Measurements from ENCODE around the gene CDK5R1. TPM values are rescaled to one million over a fixed set of nuclear protein-coding genes. Genes with fewer than 3 reads are reported as not detected.

CDK5R1 gene
- polyA plus RNA-seq, 6 donors from 2014 or later = 2.7 to 11.5 (median 4.2) TPM

- Mint-ChIP-seq H3K27me3 (no peaks in the 10 kb centered on the region), H3K4me1 (peaks cover 2 to 16% (median 9%) of the 10 kb centered on the region in 3 donors), H3K4me3 (no peak overlapping the region), H3K9me3 (no peaks in the 10 kb centered on the region), H3K27ac (peak overlapping the region in 1 of 6 donors; percentile 53), H3K36me3 (no peaks in the 10 kb centered on the region)
- DNase-seq (no peak), ATAC-seq (ENCODE audit: low read depth in 2 of 2) (no peak)
These were observed 46.5 kb downstream of the CDK5R1 start for GRCh38 chr17:32533296-32533695.

GRCh38 chr17:32536736-32537643, 50.2 kb downstream of the CDK5R1 start:
- no peak overlapping the region for H3K4me3 Mint-ChIP-seq
- ATAC-seq (ENCODE audit: low read depth in 2 of 2) = no peak
- H3K27ac Mint-ChIP-seq = peak overlapping the region in 1 of 6 donors; percentile 9
- H3K9me3 Mint-ChIP-seq = peaks cover 0 to 5% (median 0%) of the 10 kb centered on the region in 7 donors
- DNase-seq = no peak
- H3K27me3 Mint-ChIP-seq = no peaks in the 10 kb centered on the region
- no peaks in the 10 kb centered on the region for H3K4me1 Mint-ChIP-seq
- no peaks in the 10 kb centered on the region for H3K36me3 Mint-ChIP-seq

Other genes with a start within 250 kb of the CDK5R1 start
- not detected for gene RHBDL3, start 221.2 kb upstream of the CDK5R1 start, polyA plus RNA-seq (ENCODE audit: low read depth in 6 of 6)
- 10 to 100 TPM in 3 of 6 donors, 1 to 10 TPM in 3; 4.5 to 12.4 (median 9.6) TPM for gene C17orf75, start 144.8 kb upstream of the CDK5R1 start, polyA plus RNA-seq (ENCODE audit: low read depth in 6 of 6)
- gene ZNF207, start 136.8 kb upstream of the CDK5R1 start, polyA plus RNA-seq (ENCODE audit: low read depth in 6 of 6) = 100 to 1,000 TPM; 126 to 165 (median 142) TPM
- gene PSMD11, start 42.5 kb upstream of the CDK5R1 start, polyA plus RNA-seq (ENCODE audit: low read depth in 6 of 6) = 100 to 1,000 TPM; 107 to 128 (median 111) TPM

All from naive B cell (primary cell).